COR-L47 (cell line): ENCODE data around the gene ZDHHC18.

Experiments used
- DNase-seq: peaks from one replicate; lab custom pipeline; 2025; lab: John Stamatoyannopoulos, UW

The ZDHHC18 gene, protein sequence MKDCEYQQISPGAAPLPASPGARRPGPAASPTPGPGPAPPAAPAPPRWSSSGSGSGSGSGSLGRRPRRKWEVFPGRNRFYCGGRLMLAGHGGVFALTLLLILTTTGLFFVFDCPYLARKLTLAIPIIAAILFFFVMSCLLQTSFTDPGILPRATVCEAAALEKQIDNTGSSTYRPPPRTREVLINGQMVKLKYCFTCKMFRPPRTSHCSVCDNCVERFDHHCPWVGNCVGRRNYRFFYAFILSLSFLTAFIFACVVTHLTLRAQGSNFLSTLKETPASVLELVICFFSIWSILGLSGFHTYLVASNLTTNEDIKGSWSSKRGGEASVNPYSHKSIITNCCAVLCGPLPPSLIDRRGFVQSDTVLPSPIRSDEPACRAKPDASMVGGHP

DNA sequence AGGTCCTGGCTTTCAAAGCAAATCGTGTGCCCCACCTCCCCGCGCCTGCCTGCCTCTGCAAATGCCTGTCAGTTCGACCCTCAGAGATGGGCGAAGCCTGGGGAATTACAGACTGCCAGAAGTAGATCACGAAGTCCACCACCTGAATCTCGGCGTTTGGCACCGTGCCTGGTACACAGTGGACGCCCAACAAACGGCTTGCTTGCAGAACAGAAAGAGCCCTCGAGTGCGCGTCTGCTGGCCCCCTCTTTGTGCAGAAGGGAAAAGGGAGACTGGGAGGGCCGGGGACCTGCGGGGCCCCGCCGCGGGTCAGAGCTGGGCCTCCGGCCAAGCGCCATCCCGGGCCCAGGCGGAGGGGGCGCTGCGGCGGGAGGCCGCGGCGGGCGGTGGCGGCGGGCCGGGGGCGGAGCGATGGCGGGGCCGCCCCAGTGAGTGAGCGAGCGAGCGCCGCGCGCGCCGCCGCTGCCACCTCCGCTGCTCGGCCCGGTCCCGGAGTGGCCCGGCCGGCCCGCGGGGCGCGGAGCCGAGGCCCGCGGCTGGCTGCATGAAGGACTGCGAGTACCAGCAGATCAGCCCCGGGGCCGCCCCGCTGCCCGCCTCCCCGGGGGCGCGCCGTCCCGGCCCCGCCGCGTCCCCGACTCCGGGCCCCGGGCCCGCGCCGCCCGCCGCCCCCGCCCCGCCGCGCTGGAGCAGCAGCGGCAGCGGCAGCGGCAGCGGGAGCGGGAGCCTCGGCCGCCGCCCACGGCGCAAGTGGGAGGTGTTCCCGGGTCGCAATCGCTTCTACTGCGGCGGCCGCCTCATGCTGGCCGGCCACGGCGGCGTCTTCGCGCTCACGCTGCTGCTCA is at the start of gene ZDHHC18:
ZDHHC18 (plus strand) TSS at position 428 of the 845 bp plus-strand sequence; CDS start at position 545, 117 bp downstream.
- peak; percentile 61 for DNase-seq

DNA sequence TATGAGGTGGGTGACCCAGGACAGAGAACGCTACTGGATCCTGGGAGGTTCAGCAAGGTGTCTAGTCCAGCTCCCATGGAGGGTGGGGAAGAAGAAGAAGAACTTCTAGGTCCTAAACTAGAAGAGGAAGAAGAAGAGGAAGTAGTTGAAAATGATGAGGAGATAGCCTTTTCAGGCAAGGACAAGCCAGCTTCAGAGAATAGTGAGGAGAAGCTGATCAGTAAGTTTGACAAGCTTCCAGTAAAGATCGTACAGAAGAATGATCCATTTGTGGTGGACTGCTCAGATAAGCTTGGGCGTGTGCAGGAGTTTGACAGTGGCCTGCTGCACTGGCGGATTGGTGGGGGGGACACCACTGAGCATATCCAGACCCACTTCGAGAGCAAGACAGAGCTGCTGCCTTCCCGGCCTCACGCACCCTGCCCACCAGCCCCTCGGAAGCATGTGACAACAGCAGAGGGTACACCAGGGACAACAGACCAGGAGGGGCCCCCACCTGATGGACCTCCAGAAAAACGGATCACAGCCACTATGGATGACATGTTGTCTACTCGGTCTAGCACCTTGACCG is 47.3 kb upstream of the ZDHHC18 start:
- no peak for DNase-seq

DNA sequence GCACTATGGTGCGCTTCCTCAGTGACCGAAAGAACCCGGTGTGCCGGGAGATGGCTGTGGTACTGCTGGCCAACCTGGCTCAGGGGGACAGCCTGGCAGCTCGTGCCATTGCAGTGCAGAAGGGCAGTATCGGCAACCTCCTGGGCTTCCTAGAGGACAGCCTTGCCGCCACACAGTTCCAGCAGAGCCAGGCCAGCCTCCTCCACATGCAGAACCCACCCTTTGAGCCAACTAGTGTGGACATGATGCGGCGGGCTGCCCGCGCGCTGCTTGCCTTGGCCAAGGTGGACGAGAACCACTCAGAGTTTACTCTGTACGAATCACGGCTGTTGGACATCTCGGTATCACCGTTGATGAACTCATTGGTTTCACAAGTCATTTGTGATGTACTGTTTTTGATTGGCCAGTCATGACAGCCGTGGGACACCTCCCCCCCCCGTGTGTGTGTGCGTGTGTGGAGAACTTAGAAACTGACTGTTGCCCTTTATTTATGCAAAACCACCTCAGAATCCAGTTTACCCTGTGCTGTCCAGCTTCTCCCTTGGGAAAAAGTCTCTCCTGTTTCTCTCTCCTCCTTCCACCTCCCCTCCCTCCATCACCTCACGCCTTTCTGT is 46.0 kb upstream of the ZDHHC18 start:
- no peak for DNase-seq

- no peak for DNase-seq
These were observed 45.2 kb upstream of the ZDHHC18 start for GRCh38 chr1:26781206-26781825.

GRCh38 chr1:26782521-26783212 is 43.8 kb upstream of the ZDHHC18 start:
- DNase-seq, result no peak

DNA sequence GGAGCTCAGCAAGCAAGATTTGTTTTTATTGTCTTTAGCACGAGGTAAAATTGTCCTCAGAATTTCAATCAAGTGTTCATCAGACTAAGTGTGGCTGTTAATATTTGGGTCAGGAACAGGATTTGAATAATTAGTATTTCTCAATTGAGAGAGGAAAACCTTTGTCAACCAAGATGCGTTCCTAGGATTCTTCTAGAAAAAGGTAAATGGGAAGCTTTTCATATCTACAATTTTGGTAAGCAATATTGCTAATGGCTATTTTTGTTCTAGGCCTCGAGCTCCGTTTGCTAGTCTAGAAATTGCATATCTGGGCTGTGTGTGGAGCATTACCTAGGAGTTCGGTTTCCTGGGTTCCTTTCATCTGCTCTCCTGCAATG is 42.9 kb upstream of the ZDHHC18 start:
- no peak for DNase-seq

GRCh38 chr1:26784023-26784871 is 42.2 kb upstream of the ZDHHC18 start:
- peak; percentile 75 for DNase-seq

GRCh38 chr1:26784886-26785285 is 41.6 kb upstream of the ZDHHC18 start:
- DNase-seq, result no peak

GRCh38 chr1:26785611-26786436 is 40.7 kb upstream of the ZDHHC18 start:
- DNase-seq, result no peak

GRCh38 chr1:26786437-26787380 is 39.8 kb upstream of the ZDHHC18 start:
- no peak for DNase-seq

DNA sequence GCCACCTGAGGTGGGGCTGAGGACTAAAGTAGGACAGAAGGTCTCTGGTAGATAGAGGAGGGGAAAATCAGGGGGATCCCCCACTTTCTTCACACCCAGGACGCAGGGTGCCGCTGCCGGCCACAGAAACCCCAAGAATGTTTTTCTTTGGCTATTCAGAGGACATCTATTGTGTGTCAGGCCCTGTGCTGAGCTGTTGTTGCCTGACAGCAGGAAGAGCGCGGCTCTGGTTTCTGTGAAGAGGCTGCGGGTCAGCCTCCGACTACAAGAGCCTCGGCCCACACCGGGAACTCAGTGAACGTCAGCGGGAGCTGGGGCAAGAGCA is 39.1 kb upstream of the ZDHHC18 start:
- no peak for DNase-seq

DNA sequence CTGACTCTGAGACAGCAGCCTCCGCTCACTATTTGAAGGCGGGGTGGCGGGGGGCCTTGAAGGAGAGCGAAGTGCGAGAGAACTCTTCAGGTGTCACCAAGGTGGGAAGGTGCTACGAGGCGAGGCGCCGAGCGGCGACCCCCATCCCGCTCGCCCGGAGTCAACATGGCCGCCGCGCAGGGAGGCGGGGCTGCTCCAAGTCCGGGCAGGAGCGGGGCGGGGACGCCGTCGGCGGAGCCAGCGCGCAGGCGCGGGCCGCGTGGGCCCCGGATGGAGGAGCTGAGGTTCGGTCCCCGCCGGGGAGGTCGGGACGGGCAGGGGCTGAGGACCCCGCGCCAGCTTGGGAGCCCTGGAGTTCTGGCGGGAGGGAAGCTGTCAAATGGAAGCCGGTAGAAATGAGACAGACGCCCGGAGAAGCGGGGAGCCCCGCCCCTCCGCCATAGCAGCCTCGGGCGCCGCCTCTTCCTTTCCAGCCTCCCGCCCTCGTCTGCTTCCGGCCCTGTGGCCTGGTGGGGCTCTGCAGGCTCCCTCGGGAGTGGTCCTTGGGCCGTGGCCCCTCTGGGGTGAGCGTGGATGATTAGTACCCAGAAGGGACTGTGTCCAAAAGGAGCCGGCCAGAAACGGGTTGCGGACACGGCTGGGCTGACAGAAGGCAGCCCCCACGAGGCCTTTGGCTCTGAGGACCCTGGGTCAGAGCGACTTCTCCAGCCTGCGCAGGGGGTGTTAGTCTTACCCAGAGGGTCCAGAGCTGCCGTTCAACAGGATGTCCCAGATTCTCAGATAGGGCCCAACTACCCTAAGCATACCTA is 38.6 kb upstream of the ZDHHC18 start, which contains the start of gene PIGV:
PIGV (plus strand) TSS at position 245 of the 809 bp plus-strand sequence. CDS start 2,866 bp downstream, outside the sequence.
- peak; percentile 84 for DNase-seq

DNA sequence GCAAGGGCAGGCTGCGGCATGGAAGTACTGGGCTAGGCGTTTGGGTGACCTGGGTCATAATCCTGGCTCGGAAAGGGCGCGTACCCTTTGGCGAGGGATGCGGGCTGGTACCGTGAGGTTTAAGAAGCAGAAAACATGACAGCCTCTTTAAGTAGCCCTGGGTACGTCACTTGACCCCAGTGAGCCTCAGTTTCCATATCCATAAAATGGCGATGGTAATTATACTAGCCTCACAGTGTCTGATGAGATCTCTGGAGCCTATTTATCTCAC is 38.0 kb upstream of the ZDHHC18 start:
- no peak for DNase-seq

- peak; percentile 83 for DNase-seq
These were observed 37.5 kb upstream of the ZDHHC18 start for GRCh38 chr1:26788836-26789611.

DNA sequence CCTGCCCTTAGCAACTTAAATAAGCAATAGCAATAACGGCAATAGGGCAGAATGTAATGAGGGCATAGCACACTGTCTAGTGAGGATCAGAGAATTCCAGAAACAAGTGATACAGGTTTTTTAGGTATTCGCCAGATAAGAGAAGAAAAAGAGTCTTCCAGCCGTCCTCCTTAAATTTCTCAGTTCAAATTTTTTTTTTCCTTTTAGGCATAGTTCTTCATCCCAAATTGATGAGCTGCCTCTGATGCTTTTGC is 36.9 kb upstream of the ZDHHC18 start:
- no peak for DNase-seq

DNA sequence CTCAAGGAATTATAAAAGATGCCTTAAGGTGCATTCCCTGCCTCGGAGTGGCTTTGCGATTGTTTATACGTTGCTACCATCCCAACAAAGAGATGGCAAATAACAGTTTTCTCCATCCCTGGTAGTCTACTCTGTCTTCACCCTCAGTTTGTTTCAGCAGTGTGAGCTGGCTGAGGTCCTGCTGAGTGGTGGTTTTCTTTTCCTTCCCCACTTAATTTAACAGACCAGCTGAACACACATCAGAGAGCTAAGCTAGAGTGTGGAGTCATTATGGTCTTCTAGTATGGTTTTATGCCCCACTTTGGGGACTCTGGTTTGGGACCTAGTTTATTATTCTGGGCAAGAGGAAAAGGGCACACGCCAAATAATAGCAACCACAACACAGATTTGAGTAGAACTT is 36.6 kb upstream of the ZDHHC18 start:
- no peak for DNase-seq

GRCh38 chr1:26790551-26790953 is 35.9 kb upstream of the ZDHHC18 start:
- no peak for DNase-seq
